ENCODE measurements around the gene EVC2. TPM values are rescaled to one million over a fixed set of nuclear protein-coding genes. Genes with fewer than 3 reads are reported as not detected.

EVC2 gene
- polyA plus RNA-seq, 3 donors, result 0.04 to 0.12 (median 0.08) TPM

- Mint-ChIP-seq H3K4me3 (no peak overlapping the region), H3K27ac (no peak overlapping the region), H3K4me1 (no peaks in the 10 kb centered on the region), H3K36me3 (no peaks in the 10 kb centered on the region), H3K9me3 (peaks cover 0 to 7% (median 0%) of the 10 kb centered on the region in 7 donors), H3K27me3 (ENCODE audit: low read depth in 3 of 3) (peaks cover 0 to 4% (median 1%) of the 10 kb centered on the region in 3 donors)
- Histone ChIP-seq H3K27me3 (ENCODE audit: control insufficient read depth in 2 of 2, insufficient read depth in 2 of 2, low read length in 2 of 2) (no peaks in the 10 kb centered on the region), H3K4me2 (replicated peaks; ENCODE audit: extremely low read depth, low read length, poor library complexity, severe bottlenecking) (no peak overlapping the region), H3K4me1 (ENCODE audit: control insufficient read depth in 1 of 2, insufficient read depth in 2 of 2, low read length in 2 of 2) (no peaks in the 10 kb centered on the region), H3K79me2 (ENCODE audit: insufficient read depth, low read length) (no peaks in the 10 kb centered on the region), H3K4me3 (replicated peaks in 1 of 3; ENCODE audit: low read depth in 2 of 3, low read length in 3 of 3) (no peak overlapping the region), H2AFZ (ENCODE audit: insufficient read depth, low read depth, low read length, poor library complexity, severe bottlenecking) (no peak overlapping the region), H3K36me3 (replicated peaks in 1 of 2; ENCODE audit: control insufficient read depth in 1 of 2, insufficient read depth in 2 of 2, low read length in 2 of 2) (no peaks in the 10 kb centered on the region), H3K9me3 (replicated peaks in 1 of 2; ENCODE audit: control insufficient read depth in 1 of 2, insufficient read depth in 1 of 2, low read length in 2 of 2) (no peaks in the 10 kb centered on the region), H4K20me1 (ENCODE audit: insufficient read depth, low read length) (no peaks in the 10 kb centered on the region), H3K9ac (ENCODE audit: insufficient read depth, low read length, poor library complexity, severe bottlenecking) (no peak overlapping the region), H3K27ac (ENCODE audit: low read depth in 1 of 2, low read length in 2 of 2) (no peak overlapping the region)
- no peak for DNase-seq
- intact Hi-C loops (cut with micrococcal nuclease), result no loop called here
- TF ChIP-seq, protein P1, sequence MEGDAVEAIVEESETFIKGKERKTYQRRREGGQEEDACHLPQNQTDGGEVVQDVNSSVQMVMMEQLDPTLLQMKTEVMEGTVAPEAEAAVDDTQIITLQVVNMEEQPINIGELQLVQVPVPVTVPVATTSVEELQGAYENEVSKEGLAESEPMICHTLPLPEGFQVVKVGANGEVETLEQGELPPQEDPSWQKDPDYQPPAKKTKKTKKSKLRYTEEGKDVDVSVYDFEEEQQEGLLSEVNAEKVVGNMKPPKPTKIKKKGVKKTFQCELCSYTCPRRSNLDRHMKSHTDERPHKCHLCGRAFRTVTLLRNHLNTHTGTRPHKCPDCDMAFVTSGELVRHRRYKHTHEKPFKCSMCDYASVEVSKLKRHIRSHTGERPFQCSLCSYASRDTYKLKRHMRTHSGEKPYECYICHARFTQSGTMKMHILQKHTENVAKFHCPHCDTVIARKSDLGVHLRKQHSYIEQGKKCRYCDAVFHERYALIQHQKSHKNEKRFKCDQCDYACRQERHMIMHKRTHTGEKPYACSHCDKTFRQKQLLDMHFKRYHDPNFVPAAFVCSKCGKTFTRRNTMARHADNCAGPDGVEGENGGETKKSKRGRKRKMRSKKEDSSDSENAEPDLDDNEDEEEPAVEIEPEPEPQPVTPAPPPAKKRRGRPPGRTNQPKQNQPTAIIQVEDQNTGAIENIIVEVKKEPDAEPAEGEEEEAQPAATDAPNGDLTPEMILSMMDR (IDR thresholded peaks at IDR 0.05), result no peak
- 89% methylated on average over 3 of the region's 4 CpGs for WGBS (ENCODE audit: insufficient coverage)
Observed at GRCh38 chr4:5561286-5561685, 147.1 kb downstream of the EVC2 start.

DNA sequence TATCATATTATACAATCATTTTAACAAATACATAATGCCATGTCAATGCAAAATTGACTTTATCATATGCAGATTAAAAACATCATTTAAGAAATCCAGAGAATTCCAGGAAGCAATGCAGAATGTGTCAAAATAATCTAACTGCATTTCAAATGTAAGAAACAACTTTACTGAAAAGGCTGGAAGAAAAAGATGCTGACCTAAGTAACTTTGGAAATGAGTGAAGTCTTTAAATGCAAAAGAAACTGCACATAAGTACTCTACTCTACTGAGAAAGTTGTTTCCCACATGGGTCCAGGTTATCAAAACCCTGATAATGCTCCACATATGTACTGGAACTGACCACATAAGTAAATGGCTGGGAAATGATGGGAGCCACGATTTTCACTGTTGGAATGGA is 149.9 kb downstream of the EVC2 start:
- no peaks in the 10 kb centered on the region for H3K9me3 ChIP-seq (replicated peaks in 1 of 2; ENCODE audit: control insufficient read depth in 1 of 2, insufficient read depth in 1 of 2, low read length in 2 of 2)
- intact Hi-C loops (cut with micrococcal nuclease), result no loop called here
- no peak overlapping the region for H3K4me3 ChIP-seq (replicated peaks in 1 of 3; ENCODE audit: low read depth in 2 of 3, low read length in 3 of 3)
- H3K79me2 ChIP-seq (ENCODE audit: insufficient read depth, low read length), result no peaks in the 10 kb centered on the region
- no peak for DNase-seq
- H3K36me3 ChIP-seq (replicated peaks in 1 of 2; ENCODE audit: control insufficient read depth in 1 of 2, insufficient read depth in 2 of 2, low read length in 2 of 2), result no peaks in the 10 kb centered on the region
- H3K4me3 Mint-ChIP-seq, result no peak overlapping the region
- H3K27me3 Mint-ChIP-seq (ENCODE audit: low read depth in 3 of 3), result peaks cover 0 to 2% (median 0%) of the 10 kb centered on the region in 3 donors
- no peaks in the 10 kb centered on the region for H3K27me3 ChIP-seq (ENCODE audit: control insufficient read depth in 2 of 2, insufficient read depth in 2 of 2, low read length in 2 of 2)
- no peak overlapping the region for H3K27ac ChIP-seq (ENCODE audit: low read depth in 1 of 2, low read length in 2 of 2)
- peaks cover 9% of the 10 kb centered on the region for H3K4me1 Mint-ChIP-seq
- TF ChIP-seq, protein P1 (IDR thresholded peaks at IDR 0.05), result no peak
- H3K9ac ChIP-seq (ENCODE audit: insufficient read depth, low read length, poor library complexity, severe bottlenecking), result no peak overlapping the region
- H3K27ac Mint-ChIP-seq, result peak overlapping the region in 1 of 7 donors; percentile 40
- no peaks in the 10 kb centered on the region for H3K36me3 Mint-ChIP-seq
- no peaks in the 10 kb centered on the region for H4K20me1 ChIP-seq (ENCODE audit: insufficient read depth, low read length)
- H3K9me3 Mint-ChIP-seq, result peaks cover 0 to 13% (median 2%) of the 10 kb centered on the region in 7 donors
- no peak overlapping the region for H2AFZ ChIP-seq (ENCODE audit: insufficient read depth, low read depth, low read length, poor library complexity, severe bottlenecking)
- H3K4me1 ChIP-seq (ENCODE audit: control insufficient read depth in 1 of 2, insufficient read depth in 2 of 2, low read length in 2 of 2), result peaks cover 7 to 9% of the 10 kb centered on the region in 2 donors
- no peak overlapping the region for H3K4me2 ChIP-seq (replicated peaks; ENCODE audit: extremely low read depth, low read length, poor library complexity, severe bottlenecking)
- WGBS (ENCODE audit: insufficient coverage), result no CpG with 5 or more reads among the region's 1 CpG
